Stimulated activated CD4-positive, alpha-beta T cell treated with anti-CD3 and anti-CD28 coated beads, Interleukin-4, amount 100 ng/mL, for 24 hours (primary cell): ENCODE results near the gene STK38.

ENCODE experiments used
- DNase-seq: peaks from one replicate; pipeline ENCODE4 v3.0.0-alpha.2; 2020

STK38 gene

GRCh38 chr6:36563237-36563927 lies 16.1 kb upstream of the STK38 start:
- no peak for DNase-seq

GRCh38 chr6:36560822-36561221 lies 13.5 kb upstream of the STK38 start:
- no peak for DNase-seq

DNA sequence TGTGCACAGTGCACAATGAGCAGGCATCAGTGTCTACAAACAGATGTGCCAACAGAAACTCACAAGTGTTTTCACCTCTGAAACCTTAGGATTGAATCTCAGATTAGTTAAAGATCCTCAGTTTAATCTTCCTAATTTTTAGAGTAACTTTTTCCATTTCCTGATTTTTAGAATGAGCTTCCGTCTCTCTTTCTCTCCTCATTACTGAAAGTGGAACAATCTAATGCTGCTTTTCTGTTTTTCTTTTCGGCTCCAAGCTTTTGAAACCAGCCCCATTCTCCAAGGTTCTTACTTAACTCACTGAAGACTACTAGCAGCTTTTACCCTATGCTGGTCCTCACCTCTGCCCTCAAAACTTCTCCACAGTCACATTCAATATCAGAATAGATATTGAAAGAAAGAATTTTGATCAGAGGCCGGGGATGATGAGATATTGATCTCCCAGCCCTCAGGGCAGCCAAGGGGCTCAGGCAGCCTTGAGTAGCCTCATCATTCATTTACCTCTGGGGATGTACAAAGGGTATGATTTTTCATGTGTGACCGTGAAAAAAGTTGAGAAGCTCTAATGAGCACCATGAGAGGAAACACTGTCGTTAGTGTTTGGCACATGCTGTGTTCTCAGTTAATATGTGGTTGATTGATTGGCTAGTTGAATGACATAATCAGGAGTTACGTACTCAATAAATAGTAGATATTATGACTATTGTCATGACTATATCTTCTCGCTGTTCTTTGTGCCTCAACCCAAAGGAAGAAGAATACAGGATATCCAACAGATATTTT lies 11.9 kb upstream of the STK38 start:
- DNase-seq, result no peak

DNA sequence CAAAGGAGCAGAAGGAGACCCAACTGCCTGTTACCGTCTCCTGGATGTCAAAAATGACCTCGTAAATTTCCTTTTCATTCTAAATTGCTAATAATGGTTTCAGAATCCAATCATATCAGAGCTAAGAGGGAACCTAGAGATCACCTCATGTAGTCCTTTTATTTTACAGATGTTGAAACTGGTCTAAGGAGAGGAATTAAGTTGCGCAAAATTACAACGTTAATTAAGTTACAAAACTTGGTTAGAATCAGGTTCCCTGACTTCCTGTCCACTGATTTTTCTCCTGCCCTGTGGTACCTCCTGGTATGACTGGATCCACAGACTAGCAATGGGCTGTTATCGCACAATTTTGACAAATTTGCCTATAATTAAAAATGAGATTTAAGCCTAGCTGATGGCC lies 9.0 kb upstream of the STK38 start:
- no peak for DNase-seq

DNA sequence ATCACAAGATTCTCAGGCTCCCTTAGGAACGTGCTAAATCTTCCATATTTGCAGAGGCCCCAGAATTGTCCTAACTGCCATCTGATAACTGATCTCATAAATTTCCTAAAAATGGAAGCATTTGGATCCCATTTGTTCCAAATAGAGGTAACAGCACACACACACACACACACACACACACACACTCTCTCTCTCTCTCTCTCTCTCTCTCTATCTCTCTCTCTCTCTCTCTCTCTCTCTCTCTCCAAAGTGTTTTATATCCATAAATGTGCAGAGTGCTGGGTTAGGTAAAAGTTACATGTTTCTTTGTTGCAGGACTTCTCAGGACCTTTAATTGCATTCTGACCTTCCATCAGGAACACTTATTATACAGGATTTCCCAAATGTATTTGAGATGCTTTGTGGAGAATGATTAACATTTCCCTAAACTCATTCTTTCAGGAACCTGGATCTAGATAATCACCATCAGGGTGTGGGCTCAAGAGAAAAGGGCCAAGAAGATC lies 8.5 kb upstream of the STK38 start:
- no peak for DNase-seq

- no peak for DNase-seq
Measured at GRCh38 chr6:36550473-36551000, 3.3 kb upstream of the STK38 start.

DNA sequence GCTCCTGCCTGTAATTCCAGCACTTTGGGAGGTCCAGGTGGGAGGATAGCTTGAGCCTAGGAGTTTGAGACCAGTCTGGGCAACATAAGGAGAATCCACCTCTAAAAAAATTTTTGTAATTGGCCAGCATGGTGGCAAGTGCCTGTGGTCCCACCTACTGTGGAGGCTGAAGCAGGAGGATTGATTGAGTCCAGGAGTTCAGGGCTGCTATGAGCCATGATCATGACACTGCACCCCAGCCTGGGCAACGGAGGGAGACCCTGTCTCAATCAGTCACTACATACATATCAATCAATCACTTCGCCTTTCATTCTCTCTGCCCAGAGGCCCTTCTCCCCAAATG lies 1.1 kb upstream of the STK38 start:
- DNase-seq, result no peak

DNA sequence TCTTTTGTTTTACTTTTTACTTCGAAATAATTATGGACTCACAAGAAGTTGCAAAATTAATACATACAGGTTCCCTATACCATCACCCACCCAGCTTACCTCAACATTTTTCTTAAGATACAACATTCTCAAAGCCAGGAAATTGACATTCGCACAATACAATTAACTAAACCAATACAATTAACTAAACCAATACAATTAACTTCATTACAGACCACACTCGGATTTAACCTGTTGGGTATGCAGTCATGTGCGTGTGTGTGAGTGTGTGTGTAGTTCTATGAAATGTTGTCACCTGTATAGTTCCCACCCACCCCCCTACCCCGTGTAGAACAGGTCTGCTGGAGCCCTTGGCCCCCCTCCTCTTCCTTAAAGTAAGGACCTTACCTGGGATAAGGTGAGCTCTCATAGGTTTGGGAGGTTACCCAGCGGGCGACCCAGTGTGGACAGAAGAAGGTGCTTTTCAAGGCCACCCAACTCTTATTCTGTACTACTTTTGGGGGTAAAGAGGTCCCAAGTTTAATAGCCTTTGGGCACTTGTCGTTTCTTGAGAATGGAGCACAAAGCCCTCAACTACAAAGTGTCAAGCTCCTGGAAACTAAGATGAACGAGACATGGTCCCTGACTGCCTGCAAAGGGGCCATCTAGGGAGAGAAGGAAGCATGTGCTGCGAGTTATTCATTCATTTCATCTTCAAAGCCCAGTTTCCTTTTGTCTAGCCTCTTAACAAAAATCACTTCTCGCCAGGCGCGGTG lies 544 bp upstream of the STK38 start:
- DNase-seq, result peak; percentile 10

- DNase-seq, result peak; percentile 19
Measured at GRCh38 chr6:36546308-36546919, 865 bp downstream of the STK38 start.

- DNase-seq, result no peak
Measured at GRCh38 chr6:36545767-36546307, 1.4 kb downstream of the STK38 start.

GRCh38 chr6:36544228-36544627 lies 3.1 kb downstream of the STK38 start:
- peak; percentile 49 for DNase-seq

DNA sequence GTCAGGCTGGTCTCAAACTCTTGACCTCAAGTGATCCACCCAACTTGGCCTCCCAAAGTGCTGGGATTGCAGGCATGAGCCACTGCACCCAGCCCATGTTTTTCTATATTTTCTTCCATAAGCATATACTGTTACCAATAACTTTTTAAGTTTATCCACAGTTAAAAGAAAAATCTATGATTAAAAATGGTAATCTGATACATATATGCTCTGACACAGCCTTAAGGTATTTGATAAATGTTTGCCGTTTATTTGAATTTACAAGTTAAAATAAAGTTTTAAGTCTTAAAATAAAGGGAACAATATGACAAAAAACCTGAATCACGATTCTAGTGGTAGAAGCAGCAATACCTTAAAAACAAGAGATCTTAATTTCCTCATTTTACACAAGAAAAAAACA lies 5.2 kb downstream of the STK38 start:
- DNase-seq, result no peak

DNA sequence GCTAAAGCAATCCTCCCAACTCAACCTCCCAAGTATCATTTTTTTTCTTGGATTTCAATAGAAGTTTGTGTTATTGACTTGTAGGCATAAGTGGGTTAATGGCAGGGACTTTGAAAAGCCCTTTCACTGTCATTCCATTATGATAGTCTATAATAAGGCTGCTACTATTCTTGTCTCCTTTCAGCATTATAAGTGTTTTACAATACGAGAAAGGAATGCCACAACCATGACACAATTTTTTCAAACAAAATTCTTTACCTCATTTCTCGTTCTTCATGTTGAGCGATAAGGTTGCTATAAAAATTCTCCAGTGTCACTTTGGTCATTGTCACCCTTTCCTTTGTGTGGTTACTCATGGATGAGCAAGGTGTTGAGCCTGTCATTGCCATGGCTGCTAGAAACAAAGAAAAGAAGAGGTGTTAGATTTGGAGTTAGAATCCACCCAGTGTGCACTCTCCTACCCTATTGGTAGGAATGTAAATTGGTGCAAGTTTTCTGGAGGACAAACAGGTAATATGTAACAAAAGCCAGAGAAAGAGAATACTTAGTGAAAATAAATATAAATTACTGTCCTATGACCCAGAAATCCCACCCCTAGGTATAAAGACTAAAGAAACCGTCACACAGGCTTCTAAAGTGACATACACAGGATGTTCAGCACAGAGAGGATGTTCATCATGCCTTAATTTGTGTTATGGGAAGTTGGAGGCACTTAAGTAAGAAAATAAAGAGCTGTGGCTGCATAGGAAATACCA lies 7.3 kb downstream of the STK38 start:
- DNase-seq, result peak; percentile 13

DNA sequence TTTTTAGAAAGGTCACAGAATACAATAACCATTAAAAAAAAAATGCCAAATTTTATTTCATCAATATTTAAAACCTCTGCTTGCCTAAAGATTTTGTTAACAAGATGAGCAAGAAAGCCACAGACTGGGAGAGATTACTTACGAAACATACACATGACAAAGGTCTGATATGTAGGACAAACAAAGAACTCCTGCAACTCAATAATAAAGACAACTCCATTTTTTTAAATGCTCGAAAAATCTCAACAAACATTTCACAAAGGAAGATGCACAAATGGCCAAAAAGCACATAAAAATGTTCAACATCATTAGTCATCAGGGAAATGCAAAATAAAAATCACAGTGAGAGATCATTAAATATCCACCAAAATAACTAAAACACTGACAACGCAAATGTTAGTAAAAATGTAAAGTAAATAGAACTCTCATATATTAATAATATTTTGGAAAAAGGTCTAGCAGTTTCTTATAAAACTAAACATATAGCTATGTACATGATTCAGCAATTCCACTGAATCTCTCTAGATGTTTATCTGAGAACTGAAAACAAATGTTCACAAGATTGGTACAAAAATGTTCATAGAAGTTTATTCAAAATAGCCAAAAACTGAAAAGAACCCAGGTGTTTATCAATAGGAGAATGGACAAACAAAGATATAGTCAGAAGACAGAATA lies 10.3 kb downstream of the STK38 start:
- DNase-seq, result no peak

- no peak for DNase-seq
Measured at GRCh38 chr6:36533321-36533720, 14.0 kb downstream of the STK38 start.

- no peak for DNase-seq
Measured at GRCh38 chr6:36526066-36526465, 21.2 kb downstream of the STK38 start.

- no peak for DNase-seq
Measured at GRCh38 chr6:36525346-36525745, 21.9 kb downstream of the STK38 start.

- DNase-seq, result no peak
Measured at GRCh38 chr6:36524871-36525270, 22.4 kb downstream of the STK38 start.

- DNase-seq, result no peak
Measured at GRCh38 chr6:36523936-36524499, 23.3 kb downstream of the STK38 start.

DNA sequence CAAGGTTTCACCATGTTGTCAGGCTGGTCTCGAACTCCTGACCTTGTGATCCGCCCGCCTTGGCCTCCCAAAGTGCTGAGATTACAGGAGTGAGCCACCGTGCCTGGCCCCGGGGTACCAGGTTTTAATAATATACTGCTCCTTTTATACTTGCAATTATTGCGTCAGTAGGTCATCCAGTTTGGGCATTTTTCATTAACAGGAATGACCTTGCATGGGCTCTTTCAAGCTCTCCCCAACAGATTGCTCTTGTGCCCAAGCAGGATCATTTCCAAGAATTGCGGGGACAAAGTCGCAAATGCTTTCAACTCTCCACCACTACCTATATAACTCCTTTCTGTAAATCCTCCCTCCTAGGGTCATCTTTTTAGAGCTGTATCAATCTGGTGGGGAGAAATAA lies 23.8 kb downstream of the STK38 start:
- no peak for DNase-seq

GRCh38 chr6:36519352-36519751 lies 27.9 kb downstream of the STK38 start:
- no peak for DNase-seq
